ENCODE results near the gene UNC93A.

The UNC93A gene

DNA sequence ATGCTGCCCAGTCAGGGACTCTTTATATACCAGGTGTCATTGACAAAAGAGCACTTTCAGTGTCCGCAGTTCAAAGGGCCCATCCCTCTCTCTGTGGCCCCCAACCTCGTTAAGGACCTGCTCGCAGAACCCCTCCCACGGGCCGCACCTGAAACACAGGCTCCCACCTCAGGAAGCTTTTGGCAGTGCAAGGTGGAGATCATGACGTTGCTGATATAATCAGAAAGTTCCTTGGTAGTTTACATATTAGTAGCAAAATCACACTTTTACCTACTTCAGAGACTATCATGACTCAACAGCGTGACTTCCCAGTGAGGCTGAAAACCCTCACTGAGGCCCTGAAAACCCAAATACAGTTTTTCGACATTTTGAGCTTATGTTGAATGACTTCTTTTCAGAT lies 37.9 kb downstream of the UNC93A start:
- Histone ChIP-seq H2AFZ (no peak overlapping the region), H3K27ac (no peak overlapping the region), H3K4me1 (no peaks in the 10 kb centered on the region), H3K9me3 (ENCODE audit: control insufficient read depth, low read length) (no peaks in the 10 kb centered on the region), H3K9ac (no peak overlapping the region), H3K4me2 (ENCODE audit: low read length) (no peak overlapping the region), H3K36me3 (ENCODE audit: control insufficient read depth, insufficient read depth, low read length) (no peaks in the 10 kb centered on the region), H3K4me3 (ENCODE audit: low read depth, low read length) (no peak overlapping the region), H3K27me3 (ENCODE audit: control insufficient read depth, insufficient read depth, low read length) (no peaks in the 10 kb centered on the region), H3K79me2 (no peaks in the 10 kb centered on the region)
- TF ChIP-seq, protein P1, sequence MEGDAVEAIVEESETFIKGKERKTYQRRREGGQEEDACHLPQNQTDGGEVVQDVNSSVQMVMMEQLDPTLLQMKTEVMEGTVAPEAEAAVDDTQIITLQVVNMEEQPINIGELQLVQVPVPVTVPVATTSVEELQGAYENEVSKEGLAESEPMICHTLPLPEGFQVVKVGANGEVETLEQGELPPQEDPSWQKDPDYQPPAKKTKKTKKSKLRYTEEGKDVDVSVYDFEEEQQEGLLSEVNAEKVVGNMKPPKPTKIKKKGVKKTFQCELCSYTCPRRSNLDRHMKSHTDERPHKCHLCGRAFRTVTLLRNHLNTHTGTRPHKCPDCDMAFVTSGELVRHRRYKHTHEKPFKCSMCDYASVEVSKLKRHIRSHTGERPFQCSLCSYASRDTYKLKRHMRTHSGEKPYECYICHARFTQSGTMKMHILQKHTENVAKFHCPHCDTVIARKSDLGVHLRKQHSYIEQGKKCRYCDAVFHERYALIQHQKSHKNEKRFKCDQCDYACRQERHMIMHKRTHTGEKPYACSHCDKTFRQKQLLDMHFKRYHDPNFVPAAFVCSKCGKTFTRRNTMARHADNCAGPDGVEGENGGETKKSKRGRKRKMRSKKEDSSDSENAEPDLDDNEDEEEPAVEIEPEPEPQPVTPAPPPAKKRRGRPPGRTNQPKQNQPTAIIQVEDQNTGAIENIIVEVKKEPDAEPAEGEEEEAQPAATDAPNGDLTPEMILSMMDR (IDR thresholded peaks at IDR 0.05): no peak

DNA sequence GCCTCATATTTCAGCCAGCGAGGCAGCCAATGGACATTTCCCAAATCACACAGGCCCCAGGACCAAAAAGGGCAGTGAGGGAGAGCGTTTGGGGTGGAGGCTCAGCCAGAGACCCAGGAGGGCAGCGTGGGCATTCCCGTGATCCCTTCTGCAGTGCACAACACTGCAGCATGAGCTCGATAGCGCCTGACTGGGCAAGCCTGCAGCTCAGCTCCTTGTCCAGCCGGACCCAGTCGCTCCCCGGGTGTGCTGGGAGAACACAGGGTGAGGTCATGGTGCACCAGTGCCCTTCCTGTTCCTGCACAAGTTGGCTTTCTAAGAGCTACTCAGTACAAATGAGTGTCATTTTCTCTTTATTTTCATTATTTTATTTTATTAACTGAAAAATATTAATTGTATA lies 39.6 kb downstream of the UNC93A start:
- Histone ChIP-seq H3K9me3 (ENCODE audit: control insufficient read depth, low read length) (no peaks in the 10 kb centered on the region), H3K79me2 (no peaks in the 10 kb centered on the region), H3K4me1 (no peaks in the 10 kb centered on the region), H2AFZ (no peak overlapping the region), H3K27me3 (ENCODE audit: control insufficient read depth, insufficient read depth, low read length) (no peaks in the 10 kb centered on the region), H3K27ac (no peak overlapping the region), H3K4me3 (ENCODE audit: low read depth, low read length) (no peak overlapping the region), H3K9ac (no peak overlapping the region), H3K4me2 (ENCODE audit: low read length) (no peak overlapping the region), H3K36me3 (ENCODE audit: control insufficient read depth, insufficient read depth, low read length) (no peaks in the 10 kb centered on the region)
- TF ChIP-seq, protein P1 (IDR thresholded peaks at IDR 0.05): no peak

DNA sequence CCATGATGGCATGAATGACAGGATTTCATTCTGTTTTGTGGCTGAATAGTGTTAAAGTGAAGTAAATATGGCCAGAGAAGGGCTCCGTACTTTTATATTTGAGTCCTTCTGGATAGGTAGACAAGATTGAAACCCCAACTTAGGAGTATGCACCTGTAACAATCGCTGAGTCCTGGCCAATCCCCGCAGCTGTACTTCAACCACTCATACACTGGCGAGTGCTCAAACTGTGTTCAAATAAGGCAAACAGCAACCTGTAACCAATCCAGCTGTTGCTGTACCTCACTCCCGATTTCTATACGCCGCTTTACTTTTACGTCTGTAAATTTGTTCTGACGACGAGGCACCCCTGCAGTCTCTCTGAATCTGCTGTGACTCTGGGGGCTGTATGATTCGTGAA lies 40.5 kb downstream of the UNC93A start:
- no peak overlapping the region for H3K4me2 ChIP-seq (ENCODE audit: low read length)
- H3K27me3 ChIP-seq (ENCODE audit: control insufficient read depth, insufficient read depth, low read length): no peaks in the 10 kb centered on the region
- TF ChIP-seq, protein P1 (IDR thresholded peaks at IDR 0.05): no peak
- H2AFZ ChIP-seq: no peak overlapping the region
- H3K4me3 ChIP-seq (ENCODE audit: low read depth, low read length): no peak overlapping the region
- no peaks in the 10 kb centered on the region for H3K79me2 ChIP-seq
- no peak overlapping the region for H3K9ac ChIP-seq
- no peak overlapping the region for H3K27ac ChIP-seq
- no peaks in the 10 kb centered on the region for H3K36me3 ChIP-seq (ENCODE audit: control insufficient read depth, insufficient read depth, low read length)
- H3K9me3 ChIP-seq (ENCODE audit: control insufficient read depth, low read length): no peaks in the 10 kb centered on the region
- no peaks in the 10 kb centered on the region for H3K4me1 ChIP-seq

DNA sequence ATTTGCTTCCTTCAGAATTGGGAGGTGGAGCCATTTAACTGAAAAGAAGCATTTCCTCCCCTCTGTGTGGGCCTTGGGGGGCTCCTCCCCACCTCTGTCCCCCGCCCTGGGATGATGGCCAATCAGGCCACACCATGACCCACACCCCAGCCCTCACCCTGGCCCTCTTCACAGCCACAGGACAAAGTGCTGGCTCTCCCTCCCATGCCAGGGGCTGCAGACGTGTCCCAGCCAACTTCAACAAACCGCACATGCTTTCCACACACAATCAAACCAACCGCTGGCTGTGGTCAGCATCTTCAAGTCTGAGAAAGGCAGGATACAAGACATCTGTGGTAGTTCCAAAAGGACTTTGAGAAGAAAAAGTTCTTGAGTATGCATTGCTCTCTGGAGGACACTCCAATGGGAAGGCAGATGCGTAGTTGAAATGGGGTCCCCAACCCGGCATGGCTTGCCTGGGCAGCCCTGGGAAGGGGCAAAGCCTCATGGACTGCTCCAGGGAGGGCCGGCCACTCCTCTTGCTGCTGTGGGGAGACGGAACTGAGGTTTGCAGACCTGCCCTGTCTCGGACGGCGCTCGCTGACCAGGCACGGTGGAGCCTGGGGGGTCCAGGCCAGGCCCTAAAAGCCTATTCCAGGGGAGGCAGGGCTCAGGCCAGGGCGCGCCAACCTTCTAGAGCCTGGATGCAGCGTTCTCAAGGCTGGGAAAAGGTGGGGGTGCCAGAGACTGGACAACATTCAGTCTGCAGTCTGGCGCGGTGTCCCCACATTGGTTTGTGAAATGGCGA lies 45.9 kb downstream of the UNC93A start:
- Histone ChIP-seq H3K4me2 (ENCODE audit: low read length) (no peak overlapping the region), H3K4me3 (ENCODE audit: low read depth, low read length) (no peak overlapping the region), H3K27me3 (ENCODE audit: control insufficient read depth, insufficient read depth, low read length) (no peaks in the 10 kb centered on the region), H3K4me1 (no peaks in the 10 kb centered on the region), H3K36me3 (ENCODE audit: control insufficient read depth, insufficient read depth, low read length) (no peaks in the 10 kb centered on the region), H3K27ac (no peak overlapping the region), H2AFZ (no peak overlapping the region), H3K79me2 (no peaks in the 10 kb centered on the region), H3K9ac (no peak overlapping the region), H3K9me3 (ENCODE audit: control insufficient read depth, low read length) (no peaks in the 10 kb centered on the region)
- TF ChIP-seq, protein P1 (IDR thresholded peaks at IDR 0.05): no peak

Data from parathyroid adenoma (tissue), 2 donors.